Trophoblast cell (in vitro differentiated cells and primary cell): ENCODE data around the gene MARK2.

ENCODE experiments used
- DNase-seq, 2 donors: peaks; one replicate each; pipeline ENCODE4 v3.0.0-alpha.2; 2016
- H2AFZ ChIP-seq: 2 replicates; pipeline ENCODE4 v1.6.1; 2013; ENCODE audit warnings: low read length, moderate library complexity, mild to moderate bottlenecking; ENCODE audit not compliant: insufficient read depth, poor library complexity
- H2AK5ac ChIP-seq: 2 replicates; pipeline ENCODE4 v1.6.1; 2013; ENCODE audit warnings: mild to moderate bottlenecking, low read length
- H2BK120ac ChIP-seq: 2 replicates; pipeline ENCODE4 v1.6.1; 2013; ENCODE audit warnings: low read length, mild to moderate bottlenecking, moderate library complexity; ENCODE audit not compliant: insufficient read depth, poor library complexity
- H2BK12ac ChIP-seq: 2 replicates; pipeline ENCODE4 v1.6.1; 2013; ENCODE audit warnings: mild to moderate bottlenecking, low read length, moderate library complexity
- H2BK5ac ChIP-seq: 2 replicates; pipeline ENCODE4 v1.6.1; 2013; ENCODE audit warnings: low read length, low read depth, moderate library complexity, mild to moderate bottlenecking; ENCODE audit not compliant: poor library complexity
- H3K14ac ChIP-seq: 2 replicates; pipeline ENCODE4 v1.6.1; 2013; ENCODE audit warnings: mild to moderate bottlenecking, low read length
- H3K18ac ChIP-seq: 2 replicates; pipeline ENCODE4 v1.6.1; 2013; ENCODE audit warnings: mild to moderate bottlenecking, low read length
- H3K23ac ChIP-seq: 2 replicates; pipeline ENCODE4 v1.6.1; 2013; ENCODE audit warnings: low read length
- H3K27ac ChIP-seq: 2 replicates; pipeline ENCODE4 v1.5.1; 2013; ENCODE audit warnings: low read depth, mild to moderate bottlenecking, inconsistent platforms, low read length, moderate library complexity
- H3K27me3 ChIP-seq: 2 replicates; pipeline ENCODE4 v1.6.1; 2013; ENCODE audit warnings: inconsistent platforms, mild to moderate bottlenecking, low read length, moderate library complexity; ENCODE audit not compliant: insufficient read depth
- H3K36me3 ChIP-seq, 2 experiments: 1 replicate in 1 of 2; 2 replicates in 1 of 2; pipeline ENCODE4 v1.6.1; 2013; ENCODE audit warnings: low read length in 2 of 2, mild to moderate bottlenecking in 2 of 2, moderate library complexity in 1 of 2; ENCODE audit not compliant: insufficient read depth in 2 of 2, control insufficient read depth in 1 of 2
- H3K4ac ChIP-seq: 2 replicates; pipeline ENCODE4 v1.6.1; 2013; ENCODE audit warnings: low read depth, mild to moderate bottlenecking, low read length, moderate library complexity
- H3K4me1 ChIP-seq, 2 experiments: 1 replicate in 1 of 2; 2 replicates in 1 of 2; pipeline ENCODE4 v1.6.1; 2013; ENCODE audit warnings: low read length in 2 of 2, mild to moderate bottlenecking in 2 of 2, moderate library complexity in 1 of 2; ENCODE audit not compliant: insufficient read depth in 2 of 2, control insufficient read depth in 1 of 2
- H3K4me2 ChIP-seq: 2 replicates; pipeline ENCODE4 v1.6.1; 2013; ENCODE audit warnings: inconsistent platforms, mild to moderate bottlenecking, low read length, moderate library complexity
- H3K4me3 ChIP-seq: 2 replicates; pipeline ENCODE4 v1.5.1; 2013; ENCODE audit warnings: mild to moderate bottlenecking, low read depth, low read length, inconsistent platforms
- H3K79me1 ChIP-seq: one replicate; pipeline ENCODE4 v1.6.1; 2013; ENCODE audit warnings: low read length
- H3K79me2 ChIP-seq: 2 replicates; pipeline ENCODE4 v1.6.1; 2013; ENCODE audit warnings: low read length, mild to moderate bottlenecking; ENCODE audit not compliant: control insufficient read depth, insufficient read depth, poor library complexity
- H3K9ac ChIP-seq: 2 replicates; pipeline ENCODE4 v1.6.1; 2013; ENCODE audit warnings: mild to moderate bottlenecking, low read length
- H3K9me3 ChIP-seq: 2 replicates; pipeline ENCODE4 v1.6.1; 2013; ENCODE audit warnings: low read depth, mild to moderate bottlenecking, control low read depth, inconsistent platforms, low read length; ENCODE audit not compliant: insufficient read depth
- H4K12ac ChIP-seq: 2 replicates; pipeline ENCODE4 v1.6.1; 2013; ENCODE audit warnings: low read depth, mild to moderate bottlenecking, low read length, moderate library complexity
- H4K8ac ChIP-seq: 2 replicates; pipeline ENCODE4 v1.6.1; 2013; ENCODE audit warnings: low read depth, mild to moderate bottlenecking, low read length, moderate library complexity
- H4K91ac ChIP-seq: one replicate; pipeline ENCODE4 v1.6.1; 2013; ENCODE audit warnings: low read depth, mild to moderate bottlenecking, low read length, moderate library complexity
- WGBS: extraction: QIAGEN DNeasy Blood & Tissue Kit; methylation state at CpG from one replicate; pipeline ENCODE4 v1.1.7; 2013; ENCODE audit warnings: missing lambda C conversion rate; ENCODE audit not compliant: insufficient read length, insufficient coverage; ENCODE audit errors: extremely low coverage; 5-methylcytosine and 5-hydroxymethylcytosine counted together

MARK2 gene

DNA sequence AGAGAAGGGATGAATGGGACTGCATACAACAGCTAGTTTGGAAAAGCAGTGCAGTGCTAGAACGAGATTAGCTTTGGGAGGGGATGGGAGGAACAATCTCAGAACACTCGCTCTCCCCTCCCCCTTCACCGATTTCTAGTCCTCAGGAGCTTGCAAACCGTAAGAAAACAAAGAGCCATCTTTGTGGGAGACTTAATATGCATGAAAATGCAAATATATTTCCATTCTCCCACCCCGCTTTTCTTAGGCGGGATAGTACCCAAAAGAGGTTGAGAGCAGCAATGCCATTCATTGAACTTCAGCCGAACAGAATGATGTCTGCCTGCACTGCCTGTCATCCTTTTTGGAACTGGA lies 24.6 kb upstream of the MARK2 start:
- H3K4me2 ChIP-seq = peak overlapping the region; percentile 71
- no peak overlapping the region for H4K91ac ChIP-seq
- peaks cover 8 to 13% of the 10 kb centered on the region in 2 experiments for H3K4me1 ChIP-seq
- H3K4me3 ChIP-seq = peak overlapping the region; percentile 97
- no peaks in the 10 kb centered on the region for H3K9me3 ChIP-seq
- no CpG with 5 or more reads among the region's 7 CpGs for WGBS
- H3K79me2 ChIP-seq = peaks cover 14% of the 10 kb centered on the region
- H3K9ac ChIP-seq = peak overlapping the region; percentile 96
- no peak overlapping the region for H2AK5ac ChIP-seq
- peak overlapping the region; percentile 76 for H3K18ac ChIP-seq
- no peak overlapping the region for H2BK120ac ChIP-seq
- H3K4ac ChIP-seq = peak overlapping the region; percentile 95
- no peak overlapping the region for H4K12ac ChIP-seq
- H2BK5ac ChIP-seq = no peak overlapping the region
- no peak overlapping the region for H2BK12ac ChIP-seq
- H3K36me3 ChIP-seq = peaks cover 33 to 35% of the 10 kb centered on the region in 2 experiments
- DNase-seq = no peak
- peaks cover 10% of the 10 kb centered on the region for H3K79me1 ChIP-seq
- no peak overlapping the region for H3K14ac ChIP-seq
- peak overlapping the region; percentile 38 for H2AFZ ChIP-seq
- no peak overlapping the region for H3K27ac ChIP-seq
- H4K8ac ChIP-seq = no peak overlapping the region
- no peak overlapping the region for H3K23ac ChIP-seq
- H3K27me3 ChIP-seq = no peaks in the 10 kb centered on the region

DNA sequence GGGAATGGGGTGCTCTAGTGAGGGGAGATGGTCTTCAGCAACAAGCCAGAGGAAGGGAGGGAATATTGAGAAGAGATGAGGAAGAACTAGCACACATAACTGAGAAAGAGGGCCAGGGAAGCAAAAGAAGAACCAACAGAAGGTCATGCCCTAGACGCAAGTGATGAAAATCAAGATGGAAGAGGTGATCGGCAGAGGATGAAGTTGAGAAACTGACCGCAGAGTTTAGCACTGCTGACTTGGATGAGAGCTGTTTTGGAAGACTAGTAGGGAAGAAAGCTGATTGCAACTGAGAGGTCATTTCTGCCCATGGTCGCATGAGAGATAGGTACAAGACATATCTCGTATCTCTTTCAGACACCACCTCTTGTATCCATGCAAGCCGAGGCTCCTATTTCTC lies 22.7 kb upstream of the MARK2 start:
- WGBS = no CpG with 5 or more reads among the region's 6 CpGs
- H3K9me3 ChIP-seq = no peaks in the 10 kb centered on the region
- peaks cover 47 to 48% of the 10 kb centered on the region in 2 experiments for H3K36me3 ChIP-seq
- H3K4ac ChIP-seq = peak overlapping the region; percentile 0
- no peak overlapping the region for H2AFZ ChIP-seq
- no peak overlapping the region for H3K4me2 ChIP-seq
- H3K27ac ChIP-seq = no peak overlapping the region
- no peak overlapping the region for H3K9ac ChIP-seq
- H2BK12ac ChIP-seq = no peak overlapping the region
- no peak overlapping the region for H4K8ac ChIP-seq
- H4K12ac ChIP-seq = no peak overlapping the region
- H3K79me2 ChIP-seq = peaks cover 14% of the 10 kb centered on the region
- H3K18ac ChIP-seq = no peak overlapping the region
- H4K91ac ChIP-seq = no peak overlapping the region
- H3K14ac ChIP-seq = no peak overlapping the region
- no peak overlapping the region for H2AK5ac ChIP-seq
- no peak overlapping the region for H2BK5ac ChIP-seq
- H2BK120ac ChIP-seq = no peak overlapping the region
- peaks cover 10% of the 10 kb centered on the region for H3K79me1 ChIP-seq
- H3K4me1 ChIP-seq = peaks cover 8 to 13% of the 10 kb centered on the region in 2 experiments
- DNase-seq = no peak
- H3K27me3 ChIP-seq = no peaks in the 10 kb centered on the region
- H3K23ac ChIP-seq = no peak overlapping the region
- no peak overlapping the region for H3K4me3 ChIP-seq

DNA sequence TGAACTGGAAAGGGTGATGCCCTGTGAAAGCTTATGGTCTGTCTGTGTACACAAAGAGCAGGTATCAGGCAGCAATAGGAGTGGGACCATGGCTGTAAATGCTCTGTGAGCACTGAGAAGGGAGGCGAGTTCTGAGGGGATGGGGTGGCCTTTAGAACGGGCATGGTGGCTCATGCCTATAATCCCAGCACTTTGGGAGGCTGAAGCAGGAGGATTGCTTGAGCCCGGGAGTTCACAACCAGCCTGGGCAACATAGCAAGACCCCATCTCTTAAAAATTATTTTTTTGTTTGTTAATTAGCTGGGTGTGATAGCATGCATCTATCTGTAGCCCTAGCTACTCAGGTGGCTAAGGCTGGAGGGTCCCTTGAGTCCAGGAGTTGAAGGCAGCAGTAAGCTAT lies 22.2 kb upstream of the MARK2 start:
- H3K4me3 ChIP-seq = no peak overlapping the region
- H3K79me2 ChIP-seq = peaks cover 14% of the 10 kb centered on the region
- peaks cover 10% of the 10 kb centered on the region for H3K79me1 ChIP-seq
- no peak overlapping the region for H2BK12ac ChIP-seq
- peaks cover 8 to 13% of the 10 kb centered on the region in 2 experiments for H3K4me1 ChIP-seq
- peaks cover 53 to 54% of the 10 kb centered on the region in 2 experiments for H3K36me3 ChIP-seq
- H3K18ac ChIP-seq = no peak overlapping the region
- H2BK5ac ChIP-seq = no peak overlapping the region
- no peak for DNase-seq
- no peaks in the 10 kb centered on the region for H3K27me3 ChIP-seq
- no peak overlapping the region for H4K12ac ChIP-seq
- H2AK5ac ChIP-seq = no peak overlapping the region
- H3K4ac ChIP-seq = no peak overlapping the region
- H2AFZ ChIP-seq = no peak overlapping the region
- H3K27ac ChIP-seq = no peak overlapping the region
- H3K14ac ChIP-seq = no peak overlapping the region
- no peak overlapping the region for H4K91ac ChIP-seq
- no peak overlapping the region for H4K8ac ChIP-seq
- no peak overlapping the region for H3K23ac ChIP-seq
- H2BK120ac ChIP-seq = no peak overlapping the region
- no peaks in the 10 kb centered on the region for H3K9me3 ChIP-seq
- no CpG with 5 or more reads among the region's 3 CpGs for WGBS
- H3K9ac ChIP-seq = no peak overlapping the region
- no peak overlapping the region for H3K4me2 ChIP-seq

DNA sequence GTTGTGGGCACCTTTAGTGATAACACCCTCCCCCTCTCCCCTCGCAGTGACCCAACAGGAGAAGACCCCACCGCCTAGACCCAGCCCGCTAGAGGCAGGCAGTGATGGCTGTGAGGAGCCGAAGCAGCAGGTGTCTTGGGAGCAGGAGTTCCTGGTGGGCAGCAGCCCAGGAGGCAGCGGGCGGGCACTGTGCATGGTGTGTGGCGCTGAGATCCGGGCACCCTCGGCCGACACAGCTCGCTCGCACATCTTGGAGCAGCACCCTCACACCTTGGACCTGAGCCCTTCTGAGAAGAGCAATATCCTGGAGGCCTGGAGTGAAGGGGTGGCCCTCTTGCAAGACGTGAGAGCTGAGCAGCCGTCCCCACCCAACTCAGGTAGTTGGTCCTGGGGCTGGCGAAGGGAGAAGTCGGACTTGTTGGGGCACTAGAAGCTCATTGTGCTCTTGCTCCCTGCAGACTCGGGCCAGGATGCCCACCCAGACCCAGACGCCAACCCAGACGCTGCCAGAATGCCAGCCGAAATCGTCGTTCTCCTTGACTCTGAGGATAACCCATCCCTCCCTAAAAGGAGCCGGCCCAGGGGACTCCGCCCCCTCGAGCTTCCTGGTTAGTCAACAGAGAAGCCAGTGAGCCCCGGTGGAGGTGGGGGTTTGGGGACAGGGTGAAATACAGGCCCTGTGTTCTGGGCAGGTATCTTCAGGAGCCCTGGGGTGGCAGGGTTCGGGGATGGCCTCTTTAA lies 21.0 kb upstream of the MARK2 start:
- Histone ChIP-seq H3K4me1 (peaks cover 4 to 8% of the 10 kb centered on the region in 2 experiments), H3K23ac (no peak overlapping the region), H3K36me3 (peaks cover 61 to 63% of the 10 kb centered on the region in 2 experiments), H3K18ac (peak overlapping the region; percentile 49), H3K79me2 (peaks cover 14% of the 10 kb centered on the region), H2BK120ac (no peak overlapping the region), H4K8ac (no peak overlapping the region), H3K79me1 (peaks cover 7% of the 10 kb centered on the region), H4K12ac (no peak overlapping the region), H2BK5ac (no peak overlapping the region), H3K4me3 (no peak overlapping the region), H2BK12ac (no peak overlapping the region), H2AK5ac (no peak overlapping the region), H3K4ac (no peak overlapping the region), H2AFZ (no peak overlapping the region), H3K14ac (no peak overlapping the region), H3K4me2 (no peak overlapping the region), H3K9me3 (no peaks in the 10 kb centered on the region), H4K91ac (no peak overlapping the region), H3K27me3 (no peaks in the 10 kb centered on the region), H3K9ac (no peak overlapping the region), H3K27ac (no peak overlapping the region)
- WGBS = no CpG with 5 or more reads among the region's 27 CpGs
- DNase-seq = no peak
